NCI-H226 (cell line): ENCODE results near the gene GGPS1.
"Not testable (repeated sequence)": the region's sequence is repeated elsewhere in the genome, so short reads cannot be mapped to it uniquely, and the experiment has no call there.

Source experiments
- DNase-seq: peaks from one replicate; pipeline ENCODE4 v3.0.0-alpha.2; 2015

Gene GGPS1

DNA sequence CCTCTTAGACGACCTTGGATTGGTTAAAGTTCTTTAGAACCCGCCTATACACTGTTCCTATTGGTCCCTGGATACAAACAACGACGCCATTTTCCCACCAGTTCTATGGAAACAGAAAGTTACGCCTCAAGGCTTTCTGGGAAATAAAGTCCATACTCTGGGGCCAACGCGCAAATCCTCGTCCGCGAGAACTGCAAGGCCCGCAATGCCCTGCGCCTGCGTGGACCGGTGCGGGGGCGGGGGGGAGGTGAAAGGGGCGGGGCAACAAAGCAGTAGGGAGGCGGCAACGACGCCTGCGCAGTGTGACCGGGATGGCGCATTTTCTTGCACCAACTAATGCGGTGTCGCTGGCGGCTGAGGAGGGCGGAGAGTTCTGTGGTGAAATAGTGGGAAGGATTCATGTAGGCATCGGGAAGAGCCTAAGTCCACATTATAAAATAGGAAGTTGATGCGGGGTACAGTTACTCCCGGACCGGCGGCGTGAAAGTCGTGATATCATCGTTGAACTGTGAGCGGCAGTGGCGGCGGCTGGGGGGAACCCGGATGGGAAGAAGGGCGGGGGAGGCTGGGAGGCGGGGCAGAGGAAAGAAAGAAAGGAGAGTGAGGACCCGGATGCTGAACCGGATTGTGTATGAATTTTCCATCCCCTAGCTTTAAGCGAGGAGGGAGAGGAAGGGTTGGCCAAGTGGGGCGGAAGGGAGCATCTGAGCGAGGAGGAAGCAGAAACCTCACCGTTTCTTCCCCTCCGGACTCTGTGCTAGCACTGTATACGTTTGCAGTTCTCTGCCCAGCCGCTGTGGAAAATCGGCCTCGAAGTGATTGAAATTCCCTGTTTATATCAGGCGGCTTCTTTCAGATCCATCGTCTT is at the start of gene GGPS1:
Gene GGPS1 (plus strand): TSS at position 300 of the 868 bp plus-strand sequence. CDS start 6,695 bp downstream, outside the sequence.
- peak; percentile 92 for DNase-seq

DNA sequence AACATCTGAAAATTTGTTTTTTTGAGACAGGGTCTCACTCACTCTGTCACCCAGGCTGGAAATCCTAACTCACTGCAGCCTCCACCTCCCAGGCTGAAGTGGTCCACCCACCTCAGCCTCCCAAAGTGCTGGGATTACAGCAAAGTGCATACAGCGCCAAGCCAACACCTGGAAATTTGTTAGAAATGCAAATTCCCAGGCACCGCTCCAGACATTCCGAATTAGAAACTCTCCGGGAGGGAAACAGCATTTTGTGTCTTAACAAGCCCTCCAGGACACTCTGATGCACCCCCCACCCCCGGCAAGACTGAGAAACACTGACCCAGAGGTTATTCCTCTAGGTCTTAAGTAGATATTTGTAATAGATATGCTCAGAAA is 49.5 kb upstream of the GGPS1 start:
- no peak for DNase-seq

DNA sequence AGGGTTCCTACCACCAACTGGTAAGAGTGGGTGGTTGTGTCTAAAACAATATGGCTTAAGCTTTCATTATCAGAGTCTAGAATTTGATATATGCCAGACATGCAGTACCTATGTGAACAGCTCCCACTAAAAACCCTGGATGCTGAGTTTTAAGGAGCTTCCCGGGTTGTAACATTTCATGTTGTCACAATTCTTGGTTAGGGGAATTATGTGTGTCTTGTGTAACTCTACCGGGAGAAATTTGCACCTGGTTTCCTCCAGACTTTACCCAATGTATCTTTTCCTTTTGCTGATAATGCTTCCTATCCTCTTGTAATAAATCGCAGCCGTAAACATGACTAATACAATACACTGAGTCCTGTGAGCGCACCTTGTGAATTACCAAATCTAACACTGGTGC is 48.7 kb upstream of the GGPS1 start:
- DNase-seq: no peak

DNA sequence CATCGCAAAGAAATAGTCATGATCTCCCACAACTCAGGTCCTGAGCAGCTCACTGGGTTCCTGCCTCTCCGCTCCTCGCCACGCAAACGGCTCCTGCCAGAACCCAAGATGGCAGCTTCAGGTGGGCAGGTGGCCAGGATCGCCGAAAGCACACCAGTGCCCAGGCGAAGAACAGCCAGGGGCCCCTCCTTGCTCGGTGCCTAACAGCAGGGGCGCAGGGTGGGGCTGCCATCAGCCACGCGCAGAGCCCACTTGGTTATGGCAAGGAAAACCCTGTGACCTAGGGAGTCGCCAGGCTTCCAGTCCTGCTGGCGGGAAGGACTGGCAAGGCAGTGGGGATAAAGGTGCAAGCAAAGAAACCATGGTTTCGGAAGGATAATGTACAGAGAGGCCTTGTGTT is 47.9 kb upstream of the GGPS1 start:
- no peak for DNase-seq

DNA sequence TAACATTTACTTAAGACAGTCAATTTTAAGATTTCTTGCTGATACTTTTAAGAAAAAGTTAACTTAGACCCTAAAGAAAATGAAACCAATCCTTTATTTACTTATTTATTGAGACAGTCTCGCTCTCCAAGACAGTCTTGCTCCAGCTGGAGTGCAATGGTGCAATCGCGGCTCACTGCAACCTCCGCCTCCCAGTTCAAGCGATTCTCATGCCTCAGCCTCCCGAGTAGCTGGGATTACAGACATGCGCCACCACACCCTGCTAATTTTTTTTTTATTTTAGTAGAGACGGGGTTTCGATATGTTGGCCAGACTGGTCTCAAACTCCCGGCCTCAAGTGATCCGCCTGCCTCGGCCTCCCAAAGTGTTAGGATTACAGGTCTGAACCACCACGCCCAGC is 44.7 kb upstream of the GGPS1 start:
- DNase-seq: not testable (repeated sequence)

DNA sequence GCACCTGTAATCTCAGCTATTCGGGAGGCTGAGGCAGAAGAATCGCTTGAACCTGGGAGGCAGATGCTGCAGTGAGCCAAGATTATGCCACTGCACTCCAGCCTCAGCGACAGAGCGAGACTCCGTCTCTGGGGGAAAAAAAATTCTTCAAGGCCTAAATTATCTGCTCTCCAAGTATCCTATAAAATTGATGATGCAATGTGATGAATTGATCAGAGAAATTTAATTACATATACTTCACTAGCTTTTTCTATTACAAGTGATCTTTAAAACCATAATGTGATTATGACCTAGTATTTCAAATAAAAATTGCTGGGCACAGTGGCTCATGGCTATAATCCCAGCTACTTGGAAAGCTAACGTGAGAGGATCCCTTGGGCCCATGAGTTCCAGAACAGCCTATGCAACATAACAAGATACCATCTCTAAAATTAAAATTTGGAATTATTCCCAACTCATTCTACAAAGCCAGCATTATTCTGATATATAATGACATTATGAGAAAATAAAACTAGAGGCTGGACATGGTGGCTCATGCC is 44.1 kb upstream of the GGPS1 start:
- DNase-seq: no peak

DNA sequence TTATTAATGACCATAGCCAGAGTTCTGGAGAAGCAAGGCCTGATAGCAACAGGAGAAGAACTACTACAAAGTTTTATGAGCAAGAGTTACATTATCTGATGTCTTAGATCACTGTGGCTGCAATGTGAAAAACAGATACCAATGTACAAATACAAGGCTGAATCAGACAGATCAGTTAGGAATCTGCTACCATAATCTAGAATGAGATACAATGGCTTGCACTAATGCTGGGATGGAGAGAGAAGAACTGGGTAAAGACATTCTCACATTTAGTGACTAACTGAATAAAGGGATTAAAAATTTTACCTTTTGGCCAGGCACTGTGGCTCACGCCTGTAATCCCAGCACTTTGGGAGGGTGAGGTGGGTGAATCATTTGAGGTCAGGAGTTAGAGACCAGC is 41.7 kb upstream of the GGPS1 start:
- DNase-seq: no peak

DNA sequence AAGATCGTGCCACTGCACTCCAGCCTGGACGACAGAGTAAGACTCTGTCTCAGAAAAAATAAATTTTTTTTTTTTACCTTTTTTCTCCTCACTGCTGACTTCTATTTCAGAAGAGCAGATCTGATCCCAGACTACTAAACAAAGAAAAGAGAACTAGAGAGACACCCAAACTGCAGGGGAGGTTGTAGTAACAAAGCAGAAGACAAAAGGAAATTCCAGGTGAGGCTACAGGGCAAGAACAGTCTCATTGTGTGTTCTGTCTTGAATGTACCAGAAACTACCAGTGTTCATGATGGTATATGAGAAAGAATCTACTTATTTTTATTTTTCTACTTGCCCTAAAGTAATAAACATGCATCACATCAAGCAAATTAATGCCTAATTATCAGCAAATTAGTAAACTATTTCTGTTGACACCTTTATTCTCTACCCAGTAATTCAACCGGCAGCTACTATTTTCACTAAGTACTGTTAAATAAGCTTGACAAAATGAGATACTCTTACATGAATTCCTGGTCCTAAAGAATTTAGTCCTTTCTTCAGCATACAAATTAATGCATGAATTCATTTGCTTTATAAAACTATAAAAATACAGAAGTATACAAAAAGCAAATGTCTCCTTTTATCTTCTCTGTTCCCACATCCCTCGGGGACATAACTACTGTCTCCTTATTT is 41.0 kb upstream of the GGPS1 start:
- DNase-seq: no peak

DNA sequence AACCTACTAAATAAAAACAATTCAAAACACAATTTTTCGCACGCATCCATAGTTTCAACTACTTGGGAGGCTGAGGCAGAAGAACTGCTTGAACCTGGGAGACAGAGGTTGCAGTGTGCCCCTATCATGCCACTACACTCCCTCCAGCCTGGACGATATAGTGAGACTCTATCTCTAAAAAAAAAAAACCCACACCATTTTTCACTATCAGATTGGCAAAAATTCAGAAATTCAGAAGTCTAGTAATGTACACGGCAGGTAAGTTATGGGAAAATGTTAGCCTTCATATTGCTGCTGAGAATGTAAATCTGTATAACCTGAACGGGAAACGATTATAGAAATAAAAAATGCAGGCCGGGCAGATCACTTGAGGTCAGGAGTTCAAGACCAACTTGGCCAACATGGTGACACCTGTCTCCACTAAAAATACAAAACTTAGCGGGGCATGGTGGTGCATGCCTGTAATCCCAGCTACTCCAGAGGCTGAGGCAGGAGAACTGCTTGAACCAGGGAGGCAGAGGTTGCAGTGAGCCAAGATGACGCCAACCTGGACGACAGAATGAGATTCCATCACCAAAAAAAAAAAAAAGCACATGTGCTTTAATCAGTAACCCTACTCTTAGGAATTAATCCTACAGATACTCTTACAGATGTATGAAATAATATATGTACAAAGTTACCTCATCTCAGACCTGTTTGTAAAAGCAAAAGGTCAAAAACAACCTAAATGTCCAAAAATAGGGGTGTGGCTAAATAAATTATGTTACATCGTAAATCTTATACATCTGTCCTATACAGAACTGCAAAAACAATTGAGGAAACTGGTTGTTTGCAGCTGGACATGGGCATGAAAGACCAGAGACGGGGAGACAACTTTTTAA is 38.3 kb upstream of the GGPS1 start:
- DNase-seq: no peak

DNA sequence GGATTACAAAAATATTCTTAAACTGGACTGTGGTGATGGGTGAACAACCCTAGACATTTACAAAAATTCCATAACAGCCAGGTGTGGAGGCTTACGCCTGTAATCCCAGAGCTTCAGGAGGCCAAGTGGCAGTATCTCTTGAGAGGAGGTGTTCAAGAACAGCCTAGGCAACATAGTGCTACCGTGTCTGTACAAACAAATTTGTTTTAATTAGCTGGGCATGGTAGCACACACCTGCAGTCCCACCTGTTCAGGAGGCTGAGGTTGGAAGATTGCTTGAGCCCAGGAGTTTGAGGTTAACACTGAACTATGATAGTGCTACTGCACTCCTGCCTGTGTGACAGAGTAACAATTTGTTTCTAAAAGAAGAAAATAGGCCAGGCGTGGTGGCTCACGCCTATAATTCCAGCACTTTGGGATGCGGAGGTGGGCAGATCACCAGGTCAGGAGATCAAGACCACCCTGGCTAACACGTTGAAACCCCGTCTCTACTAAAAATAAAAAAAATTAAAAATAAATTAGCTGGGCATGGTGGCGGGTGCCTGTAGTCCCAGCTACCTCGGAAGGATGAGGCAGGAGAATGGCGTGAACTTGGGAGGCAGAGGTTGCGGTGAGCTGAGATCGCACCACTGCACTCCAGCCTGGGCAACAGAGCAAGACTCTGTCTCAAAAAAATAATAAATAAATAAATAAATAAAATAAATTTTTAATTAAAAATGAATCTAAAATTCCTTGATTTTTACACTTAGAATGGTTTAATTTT is 37.4 kb upstream of the GGPS1 start:
- DNase-seq: no peak

DNA sequence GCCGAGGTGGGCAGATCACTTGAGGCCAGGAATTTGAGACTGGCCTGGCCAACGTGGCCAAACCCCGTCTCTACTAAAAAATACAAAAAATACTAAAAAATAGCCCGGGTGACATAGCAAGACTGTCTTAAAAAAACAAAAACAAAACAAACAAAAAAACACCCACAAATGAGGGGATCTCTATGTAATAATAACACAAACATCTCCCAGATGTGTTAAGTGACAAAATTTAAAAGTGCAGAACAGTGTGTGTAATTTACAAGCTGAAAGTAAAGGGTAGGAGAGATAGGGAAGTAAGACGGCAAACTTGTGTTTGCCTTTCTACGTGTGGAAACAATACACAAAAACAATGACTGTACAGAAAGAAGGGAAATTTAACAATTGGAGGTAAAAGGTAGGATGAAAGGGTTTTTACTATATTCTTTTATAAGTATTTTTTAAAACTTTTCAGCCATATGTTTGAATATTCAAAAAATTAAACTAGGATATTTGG is 36.7 kb upstream of the GGPS1 start:
- DNase-seq: no peak

DNA sequence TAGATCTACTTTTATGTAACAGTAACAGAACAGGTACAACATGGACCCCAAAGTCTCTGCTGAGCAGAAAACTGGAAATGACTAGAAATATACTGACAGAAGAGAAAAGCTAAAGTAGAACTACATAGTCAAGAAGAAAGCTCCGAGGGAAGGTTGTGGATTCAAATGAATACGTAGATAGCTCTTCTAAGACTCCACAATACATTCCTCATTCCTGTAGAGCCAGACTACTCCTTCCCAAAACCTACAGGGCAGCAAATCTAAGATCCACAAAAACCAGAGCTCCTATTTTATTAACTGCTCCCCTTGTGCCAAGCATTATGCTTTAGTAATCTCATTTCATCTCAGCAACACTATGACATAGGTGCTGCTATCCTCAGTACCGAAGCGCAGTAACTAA is 35.6 kb upstream of the GGPS1 start:
- no peak for DNase-seq

DNA sequence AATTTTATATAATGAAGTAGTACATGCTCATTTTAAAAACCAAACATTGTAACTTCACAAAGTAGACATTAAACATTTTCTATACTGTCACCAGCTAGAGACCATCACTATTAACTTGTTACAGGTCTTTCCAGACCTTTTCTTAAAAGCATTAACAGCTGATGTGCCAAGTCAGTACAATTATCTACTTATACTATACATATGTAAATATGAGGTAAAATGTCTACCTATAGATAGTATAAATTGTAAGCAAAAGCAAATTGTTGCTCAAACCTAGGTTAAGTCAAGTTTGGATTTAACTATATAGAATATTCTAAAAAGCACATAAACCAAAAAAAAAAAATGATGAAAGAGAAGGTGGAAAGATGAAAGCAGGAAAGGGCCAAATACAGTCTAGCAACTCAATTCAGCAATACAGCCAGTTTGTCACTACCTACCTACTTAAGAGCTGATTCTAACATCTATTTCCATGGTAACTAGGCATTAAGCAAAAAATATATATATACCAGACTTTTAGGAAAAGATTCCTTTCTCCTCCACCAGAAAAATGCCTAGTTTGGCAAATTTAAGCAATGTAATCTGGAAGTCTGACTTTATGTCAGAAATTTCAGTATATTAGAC is 34.9 kb upstream of the GGPS1 start:
- DNase-seq: no peak

DNA sequence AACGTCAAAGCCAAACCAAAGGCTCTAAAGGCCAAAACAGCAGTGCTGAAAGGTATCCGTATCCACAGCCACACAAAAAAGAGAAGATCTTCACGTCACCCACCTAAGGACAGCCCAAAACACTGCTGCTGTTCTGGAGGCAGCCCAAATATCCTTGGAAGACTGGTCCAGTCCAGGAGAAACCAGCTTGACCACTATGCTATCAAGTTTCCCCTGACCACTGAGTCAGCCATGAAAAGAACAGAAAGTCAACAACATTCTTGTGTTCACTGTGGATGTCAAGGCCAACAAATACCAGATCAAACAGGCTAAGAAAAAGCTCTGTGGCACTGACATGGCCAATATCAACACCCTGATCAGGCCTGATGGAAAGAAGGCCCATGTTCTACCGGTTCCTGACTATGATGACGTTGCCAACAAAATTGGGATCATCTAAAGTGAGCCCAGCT is 32.4 kb upstream of the GGPS1 start:
- DNase-seq: no peak

DNA sequence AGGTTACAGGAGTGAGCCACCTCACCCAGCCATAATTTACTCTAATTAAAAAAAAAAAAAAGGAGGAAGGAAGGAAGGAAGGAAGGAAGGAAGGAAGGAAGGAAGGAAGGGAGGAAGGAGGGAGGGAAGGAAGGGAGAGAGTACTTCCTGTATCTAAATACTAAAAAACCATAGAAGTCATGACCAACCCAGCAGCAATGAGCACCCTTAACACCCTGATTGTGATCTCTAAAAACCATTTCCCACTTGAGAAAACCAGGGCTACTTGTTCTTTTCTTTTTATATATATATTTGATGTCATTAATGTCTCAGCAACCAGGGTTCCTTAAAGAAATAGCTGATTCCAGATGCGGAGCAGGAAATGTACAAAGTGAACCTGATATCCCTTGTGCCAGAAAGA is 31.6 kb upstream of the GGPS1 start:
- DNase-seq: no peak

DNA sequence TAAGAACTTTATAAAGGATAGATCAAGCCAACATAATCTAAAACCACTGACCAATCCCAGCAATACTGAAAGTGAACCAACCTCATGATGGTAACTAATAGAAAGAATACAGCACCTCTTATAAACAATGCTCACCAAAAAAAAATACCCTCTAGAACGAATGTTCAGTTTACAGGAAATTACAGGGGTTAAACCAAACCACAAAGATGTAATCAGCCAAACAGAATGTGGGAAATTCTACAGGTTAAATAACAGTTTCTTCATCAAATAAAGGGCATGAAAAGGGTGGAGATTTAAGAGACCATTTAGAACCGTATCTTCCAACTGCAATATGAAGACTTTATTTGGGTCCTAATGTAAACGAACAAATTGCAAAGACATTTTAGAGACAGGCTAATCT is 30.8 kb upstream of the GGPS1 start:
- no peak for DNase-seq

DNA sequence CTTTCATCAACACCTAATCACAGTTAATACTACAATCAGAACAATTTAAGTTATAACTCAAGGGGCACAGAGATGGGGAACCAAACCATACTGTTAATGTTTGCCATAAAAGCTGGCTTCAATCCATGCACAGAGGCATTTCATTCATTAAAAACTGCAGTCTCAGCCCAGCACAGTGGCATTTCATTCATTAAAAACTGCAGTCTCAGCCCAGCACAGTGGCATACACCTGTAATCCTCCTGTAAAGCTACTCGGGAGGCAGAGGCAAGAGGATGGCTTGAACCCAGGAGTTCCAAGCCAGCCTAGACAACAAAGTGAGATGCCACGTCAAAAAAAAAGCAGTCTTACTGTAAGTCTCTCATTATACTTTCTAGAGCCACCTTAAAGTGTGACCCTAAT is 29.6 kb upstream of the GGPS1 start:
- no peak for DNase-seq

DNA sequence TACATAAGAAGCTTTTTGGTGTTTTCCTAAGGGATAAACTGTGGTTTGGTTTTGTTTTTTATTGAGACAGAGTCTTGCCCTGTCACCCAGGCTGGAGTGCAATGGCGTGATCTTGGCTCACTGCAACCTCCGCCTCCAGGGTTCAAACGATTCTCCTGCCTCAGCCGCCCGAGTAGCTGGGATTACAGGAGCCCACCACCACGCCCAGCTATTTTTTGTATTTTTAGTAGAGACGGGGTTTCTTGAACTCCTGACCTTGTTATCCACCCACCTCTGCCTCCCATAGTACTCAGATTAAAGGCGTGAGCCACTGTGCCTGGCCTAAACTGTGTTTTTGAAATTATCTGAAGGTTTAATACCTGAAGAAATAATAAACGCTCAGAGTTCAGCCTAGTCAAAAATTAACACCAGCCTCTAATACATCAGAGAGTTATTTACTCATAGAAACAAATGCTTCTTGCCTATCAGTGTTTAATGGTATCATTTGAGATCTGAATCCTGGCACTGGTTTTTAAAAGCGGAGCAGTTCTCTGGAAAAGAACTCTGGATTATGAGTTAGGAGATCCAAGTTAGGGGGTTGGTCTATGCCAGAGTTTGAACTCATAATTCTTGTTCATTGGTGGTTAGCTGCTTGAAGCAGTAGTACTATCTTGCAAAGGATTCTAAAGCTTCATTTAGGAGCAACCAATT is 29.1 kb upstream of the GGPS1 start:
- DNase-seq: no peak

DNA sequence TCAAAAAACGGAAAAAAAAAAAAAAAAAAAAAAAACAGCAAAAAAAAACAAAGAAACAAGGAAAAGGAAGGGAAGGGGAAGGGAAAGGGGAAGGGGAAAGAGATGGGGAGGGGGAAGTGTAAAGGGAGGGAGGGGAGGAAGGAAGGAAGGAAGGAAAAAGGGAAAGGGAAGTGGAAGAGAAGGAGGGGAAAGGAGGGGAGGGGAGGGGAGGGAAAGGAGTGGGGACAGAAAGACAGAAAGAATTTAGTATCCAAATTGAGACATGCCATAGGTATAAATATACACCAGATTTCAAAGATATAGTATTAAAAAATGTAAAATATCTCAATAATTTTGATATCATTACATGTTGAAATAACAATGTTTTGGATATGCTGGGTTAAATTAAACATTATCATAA is 26.2 kb upstream of the GGPS1 start:
- no peak for DNase-seq

DNA sequence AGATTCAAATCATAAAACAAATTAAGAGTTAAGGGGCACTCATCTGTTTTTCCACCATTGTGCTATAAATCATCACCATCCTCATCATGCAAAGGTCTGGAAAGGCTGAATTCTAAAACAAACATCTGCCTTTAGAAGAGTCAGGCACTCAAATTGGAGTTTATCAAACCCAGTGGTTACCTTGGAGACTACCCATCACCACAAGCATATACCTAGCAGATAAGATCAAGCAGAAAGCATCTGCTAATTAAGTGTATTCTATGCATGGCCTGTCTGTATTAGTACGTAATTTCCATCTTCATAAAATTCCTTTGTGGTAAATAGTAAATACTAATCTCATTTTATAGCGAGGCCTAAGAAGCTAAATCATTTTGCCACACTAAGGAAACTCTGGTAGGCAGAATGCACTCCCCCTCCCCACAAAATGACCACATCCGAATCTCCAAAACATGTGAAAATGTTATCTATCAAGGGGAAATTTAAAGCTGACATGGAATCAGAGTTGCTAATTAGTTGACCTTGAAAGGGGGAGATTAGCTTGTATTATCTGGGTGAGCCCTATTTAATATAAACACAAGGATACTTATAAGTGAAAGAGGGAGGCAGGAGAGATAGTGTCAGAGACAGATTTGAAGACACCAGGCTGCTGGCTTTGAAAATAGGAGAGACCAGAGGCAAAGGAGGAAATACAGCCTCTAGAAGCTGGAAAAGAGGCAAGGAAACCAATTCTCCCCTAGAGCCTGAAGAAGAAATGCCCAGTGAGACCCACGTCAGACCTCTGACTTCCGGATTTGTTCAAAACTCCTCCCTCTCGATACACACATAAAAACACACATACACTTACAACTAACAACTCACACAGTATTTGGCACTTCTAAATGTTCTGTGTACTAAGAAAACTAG is 23.6 kb upstream of the GGPS1 start:
- no peak for DNase-seq
